GM23338 (cell line): Measurements from ENCODE around the gene TLCD5. TPM values are rescaled to one million over a fixed set of nuclear protein-coding genes. Genes with fewer than 3 reads are reported as not detected.
A peak's percentile ranks its signal among the peaks of the same experiment; 100 is the strongest.

Experiments used
- ATAC-seq: fragments of 200-7000 bp; cut with Tn5 transposase; 3 replicates; pipeline ENCODE4 v1.9.1; 2020
- DNase-seq: peaks from one replicate; pipeline ENCODE4 v3.0.0-alpha.2; 2015; ENCODE audit warnings: low spot score
- H2AFZ ChIP-seq: fragments of 200-600 bp; sonication (generic); 2 replicates; pipeline ENCODE4 v1.8.0; 2016; ENCODE audit warnings: antibody characterized with exemption, mild to moderate bottlenecking, moderate library complexity
- H3F3A ChIP-seq: fragments of 200-600 bp; sonication (generic); replicated peaks from 2 replicates; pipeline ENCODE4 v1.8.0; 2017; ENCODE audit warnings: antibody characterized with exemption, mixed run types, low read depth
- H3K27ac ChIP-seq: fragments of 200-600 bp; sonication (generic); 2 replicates; pipeline ENCODE4 v1.6.1; 2016; ENCODE audit warnings: low read depth
- H3K27me3 ChIP-seq: fragments of 200-600 bp; sonication (generic); 2 replicates; pipeline ENCODE4 v1.8.0; 2016; ENCODE audit warnings: mild to moderate bottlenecking, mixed run types, moderate library complexity; ENCODE audit not compliant: insufficient read depth
- H3K36me3 ChIP-seq: fragments of 200-600 bp; sonication (generic); 2 replicates; pipeline ENCODE4 v1.8.0; 2016; ENCODE audit warnings: mild to moderate bottlenecking; ENCODE audit not compliant: insufficient read depth
- H3K4me1 ChIP-seq: fragments of 200-600 bp; sonication (generic); 2 replicates; pipeline ENCODE4 v1.8.0; 2016; ENCODE audit warnings: mild to moderate bottlenecking, moderate library complexity; ENCODE audit not compliant: insufficient read depth
- H3K4me2 ChIP-seq: fragments of 200-600 bp; sonication (generic); 2 replicates; pipeline ENCODE4 v1.7.1; 2017; ENCODE audit warnings: mixed run types
- H3K4me3 ChIP-seq: fragments of 200-600 bp; sonication (generic); 2 replicates; pipeline ENCODE4 v1.6.1; 2016; ENCODE audit warnings: mixed run types
- H3K79me2 ChIP-seq: fragments of 200-600 bp; sonication (generic); replicated peaks from 2 replicates; pipeline ENCODE4 v1.8.0; 2017; ENCODE audit warnings: mild to moderate bottlenecking; ENCODE audit not compliant: insufficient read depth
- H3K9me2 ChIP-seq: fragments of 200-600 bp; sonication (generic); 2 replicates; pipeline ENCODE4 v1.8.0; 2017; ENCODE audit not compliant: insufficient read depth
- H4K20me1 ChIP-seq: fragments of 200-600 bp; sonication (generic); replicated peaks from 2 replicates; pipeline ENCODE4 v1.8.0; 2017; ENCODE audit warnings: mild to moderate bottlenecking; ENCODE audit not compliant: insufficient read depth
- H3K27ac Mint-ChIP-seq: 2 replicates; pipeline ENCODE4 v1.8.0; 2020; ENCODE audit warnings: inconsistent platforms, mild to moderate bottlenecking, moderate library complexity, mixed read lengths
- H3K27me3 Mint-ChIP-seq: 3 replicates; pipeline ENCODE4 v1.8.0; 2022; ENCODE audit warnings: low read depth, mild to moderate bottlenecking, moderate library complexity, mixed read lengths, inconsistent platforms; ENCODE audit not compliant: insufficient read depth, poor library complexity
- H3K36me3 Mint-ChIP-seq: 3 replicates; pipeline ENCODE4 v1.8.0; 2021; ENCODE audit warnings: low read depth, mild to moderate bottlenecking, inconsistent platforms, moderate library complexity, mixed read lengths
- H3K4me1 Mint-ChIP-seq: 3 replicates; pipeline ENCODE4 v1.8.0; 2020; ENCODE audit warnings: mild to moderate bottlenecking, inconsistent platforms, mixed read lengths
- H3K4me3 Mint-ChIP-seq: 3 replicates; pipeline ENCODE4 v1.8.0; 2021; ENCODE audit warnings: moderate library complexity, mild to moderate bottlenecking, inconsistent platforms, mixed read lengths
- H3K9me3 Mint-ChIP-seq: 3 replicates; pipeline ENCODE4 v1.8.0; 2020; ENCODE audit warnings: moderate library complexity, mild to moderate bottlenecking, inconsistent platforms, mixed read lengths
- CREB1 ChIP-seq: fragments of 250-450 bp; sonication (Bioruptor Pico); IDR thresholded peaks from 2 replicates; pipeline ENCODE4 v1.5.0; 2020; ENCODE audit warnings: low read depth, mild to moderate bottlenecking, moderate library complexity
- EZH2 ChIP-seq: fragments of 200-600 bp; sonication (generic); IDR thresholded peaks from one replicate; pipeline ENCODE4 v1.8.0; 2017; ENCODE audit warnings: antibody characterized with exemption, mild to moderate bottlenecking, low read depth; ENCODE audit not compliant: unreplicated experiment
- EZH2phosphoT487 ChIP-seq: fragments of 200-600 bp; sonication (generic); IDR thresholded peaks from one replicate; pipeline ENCODE4 v1.8.1; 2018; ENCODE audit warnings: antibody characterized with exemption; ENCODE audit not compliant: unreplicated experiment
- JUNB ChIP-seq: IDR thresholded peaks from one replicate; pipeline ENCODE4 v1.6.1; 2016; ENCODE audit warnings: antibody characterized with exemption; ENCODE audit not compliant: unreplicated experiment
- NANOG ChIP-seq: IDR thresholded peaks from 2 replicates; pipeline ENCODE4 v1.6.1; 2016; ENCODE audit warnings: antibody characterized with exemption, borderline replicate concordance
- POLR2AphosphoS5 ChIP-seq: IDR thresholded peaks from 2 replicates; pipeline ENCODE4 v1.6.1; 2016; ENCODE audit warnings: antibody characterized with exemption, low read depth
- STAT1 ChIP-seq: IDR thresholded peaks from one replicate; pipeline ENCODE4 v1.6.1; 2016; ENCODE audit warnings: antibody characterized with exemption; ENCODE audit not compliant: unreplicated experiment
- ZNF114 ChIP-seq: fragments of 250-450 bp; sonication (Bioruptor Pico); IDR thresholded peaks from 2 replicates; pipeline ENCODE4 v1.5.0; 2020; ENCODE audit warnings: mild to moderate bottlenecking, moderate library complexity
- ZNF331 ChIP-seq: fragments of 250-450 bp; sonication (Bioruptor Pico); IDR thresholded peaks from 2 replicates; pipeline ENCODE4 v1.5.0; 2020; ENCODE audit warnings: low read depth, mild to moderate bottlenecking, moderate library complexity
- polyA plus RNA-seq: library from polyadenylated mRNA; unstranded; fragments of >200 nt; fragmentation: Nextera tagmentation; extraction: Ambion mirVana; gene quantifications from 2 replicates; pipeline ENCODE4 v1.2.1, GENCODE V29; 2016
- total RNA-seq: library from RNA; depleted of rRNA; stranded (reverse); fragments of >200 nt; shearing (Covaris generic); gene quantifications from 2 replicates; pipeline ENCODE4 v1.2.3, GENCODE V29; 2014
- TF ChIP-seq, protein P1 (sequence below): IDR thresholded peaks from one replicate; pipeline ENCODE4 v1.6.1; 2018; ENCODE audit warnings: antibody characterized with exemption; ENCODE audit not compliant: unreplicated experiment
- TF ChIP-seq, protein P2 (sequence below), 2 experiments: fragments of 200-600 bp in 1 of 2; sonication (generic) in 1 of 2; conservative IDR thresholded peaks; 2 replicates each; pipeline versions ENCODE4 v1.5.1 to v1.6.1; 2016 to 2017; ENCODE audit warnings: antibody characterized with exemption in 2 of 2, low read depth in 2 of 2, mild to moderate bottlenecking in 2 of 2, moderate library complexity in 1 of 2
- TF ChIP-seq, protein P3 (sequence below): IDR thresholded peaks from 2 replicates; pipeline ENCODE4 v1.6.1; 2016; ENCODE audit warnings: antibody characterized with exemption

TLCD5 gene
- total and polyA plus RNA-seq, 2 experiments from 2014 or later, result 5.2 to 10.0 TPM

DNA sequence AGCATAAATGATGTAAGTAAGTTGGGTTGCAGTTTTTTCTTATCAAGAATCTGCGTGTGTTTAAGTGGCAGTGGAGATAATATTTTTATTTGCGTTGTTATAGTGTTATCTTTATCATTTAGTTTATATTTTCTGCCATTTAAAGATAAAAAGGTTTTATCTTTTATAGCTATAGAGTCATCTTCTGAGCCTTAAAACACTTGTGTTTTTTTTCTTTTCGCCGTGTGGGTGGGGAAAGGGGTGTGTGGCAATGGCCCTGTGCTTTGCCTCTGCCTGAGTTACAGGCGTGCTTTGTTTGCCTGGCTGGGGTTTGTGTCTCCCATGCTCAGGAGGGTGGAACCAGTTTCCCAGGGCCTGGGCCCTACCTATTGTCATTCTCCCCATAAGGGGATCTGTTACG lies 27.3 kb downstream of the TLCD5 start:
- Mint-ChIP-seq H3K4me3 (no peak overlapping the region), H3K4me1 (peaks cover 22% of the 10 kb centered on the region), H3K36me3 (no peaks in the 10 kb centered on the region), H3K9me3 (no peaks in the 10 kb centered on the region), H3K27ac (no peak overlapping the region; the same call in 1 of the 2 replicates), H3K27me3 (peaks cover 2% of the 10 kb centered on the region)
- peaks cover 91% of the 10 kb centered on the region for H3K79me2 ChIP-seq
- no peak overlapping the region for H3K27ac ChIP-seq
- H3K36me3 ChIP-seq, result no peaks in the 10 kb centered on the region
- no peaks in the 10 kb centered on the region for H3K27me3 ChIP-seq
- no peaks in the 10 kb centered on the region for H3K4me1 ChIP-seq
- H3F3A ChIP-seq, result no peaks in the 10 kb centered on the region
- H2AFZ ChIP-seq, result no peak overlapping the region
- peak; percentile 71 for ATAC-seq
- H4K20me1 ChIP-seq, result no peaks in the 10 kb centered on the region
- no peak for DNase-seq
- no peak overlapping the region for H3K4me3 ChIP-seq
- H3K9me2 ChIP-seq, result peaks cover 8% of the 10 kb centered on the region; the same call in 1 of the 2 replicates
- TF ChIP-seq EZH2, result no peak
- TF ChIP-seq ZNF331 (CRISPR knock-in tag), result no peak
- TF ChIP-seq, protein P1, sequence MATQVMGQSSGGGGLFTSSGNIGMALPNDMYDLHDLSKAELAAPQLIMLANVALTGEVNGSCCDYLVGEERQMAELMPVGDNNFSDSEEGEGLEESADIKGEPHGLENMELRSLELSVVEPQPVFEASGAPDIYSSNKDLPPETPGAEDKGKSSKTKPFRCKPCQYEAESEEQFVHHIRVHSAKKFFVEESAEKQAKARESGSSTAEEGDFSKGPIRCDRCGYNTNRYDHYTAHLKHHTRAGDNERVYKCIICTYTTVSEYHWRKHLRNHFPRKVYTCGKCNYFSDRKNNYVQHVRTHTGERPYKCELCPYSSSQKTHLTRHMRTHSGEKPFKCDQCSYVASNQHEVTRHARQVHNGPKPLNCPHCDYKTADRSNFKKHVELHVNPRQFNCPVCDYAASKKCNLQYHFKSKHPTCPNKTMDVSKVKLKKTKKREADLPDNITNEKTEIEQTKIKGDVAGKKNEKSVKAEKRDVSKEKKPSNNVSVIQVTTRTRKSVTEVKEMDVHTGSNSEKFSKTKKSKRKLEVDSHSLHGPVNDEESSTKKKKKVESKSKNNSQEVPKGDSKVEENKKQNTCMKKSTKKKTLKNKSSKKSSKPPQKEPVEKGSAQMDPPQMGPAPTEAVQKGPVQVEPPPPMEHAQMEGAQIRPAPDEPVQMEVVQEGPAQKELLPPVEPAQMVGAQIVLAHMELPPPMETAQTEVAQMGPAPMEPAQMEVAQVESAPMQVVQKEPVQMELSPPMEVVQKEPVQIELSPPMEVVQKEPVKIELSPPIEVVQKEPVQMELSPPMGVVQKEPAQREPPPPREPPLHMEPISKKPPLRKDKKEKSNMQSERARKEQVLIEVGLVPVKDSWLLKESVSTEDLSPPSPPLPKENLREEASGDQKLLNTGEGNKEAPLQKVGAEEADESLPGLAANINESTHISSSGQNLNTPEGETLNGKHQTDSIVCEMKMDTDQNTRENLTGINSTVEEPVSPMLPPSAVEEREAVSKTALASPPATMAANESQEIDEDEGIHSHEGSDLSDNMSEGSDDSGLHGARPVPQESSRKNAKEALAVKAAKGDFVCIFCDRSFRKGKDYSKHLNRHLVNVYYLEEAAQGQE, result no peak
- no peak for TF ChIP-seq STAT1
- H3K4me2 ChIP-seq, result no peak overlapping the region

DNA sequence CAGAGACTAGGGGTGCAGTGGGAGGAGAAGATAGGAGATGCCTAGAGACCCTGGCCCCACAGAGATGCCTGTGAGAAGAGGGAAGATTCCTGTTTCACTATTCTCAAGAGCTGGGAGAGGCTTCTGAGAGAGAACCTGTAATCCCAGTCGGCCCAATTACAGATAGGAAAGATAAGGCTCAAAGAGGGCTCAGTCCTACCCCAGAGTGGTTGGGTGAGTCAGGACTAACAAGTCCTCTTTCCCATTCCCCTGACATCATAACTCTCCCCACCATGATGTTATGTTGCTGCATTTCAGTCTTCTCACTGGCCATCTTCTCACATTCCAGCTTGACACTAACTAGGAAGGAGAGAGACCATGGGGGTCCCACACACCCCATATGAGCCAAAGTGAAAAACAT lies 29.0 kb downstream of the TLCD5 start:
- no peak; the same call in 2 of the 3 replicates for ATAC-seq
- H3K79me2 ChIP-seq, result peaks cover 91% of the 10 kb centered on the region
- H3K4me2 ChIP-seq, result no peak overlapping the region
- TF ChIP-seq POLR2AphosphoS5, result no peak
- no peak for TF ChIP-seq STAT1
- TF ChIP-seq EZH2phosphoT487, result no peak
- TF ChIP-seq, protein P2, sequence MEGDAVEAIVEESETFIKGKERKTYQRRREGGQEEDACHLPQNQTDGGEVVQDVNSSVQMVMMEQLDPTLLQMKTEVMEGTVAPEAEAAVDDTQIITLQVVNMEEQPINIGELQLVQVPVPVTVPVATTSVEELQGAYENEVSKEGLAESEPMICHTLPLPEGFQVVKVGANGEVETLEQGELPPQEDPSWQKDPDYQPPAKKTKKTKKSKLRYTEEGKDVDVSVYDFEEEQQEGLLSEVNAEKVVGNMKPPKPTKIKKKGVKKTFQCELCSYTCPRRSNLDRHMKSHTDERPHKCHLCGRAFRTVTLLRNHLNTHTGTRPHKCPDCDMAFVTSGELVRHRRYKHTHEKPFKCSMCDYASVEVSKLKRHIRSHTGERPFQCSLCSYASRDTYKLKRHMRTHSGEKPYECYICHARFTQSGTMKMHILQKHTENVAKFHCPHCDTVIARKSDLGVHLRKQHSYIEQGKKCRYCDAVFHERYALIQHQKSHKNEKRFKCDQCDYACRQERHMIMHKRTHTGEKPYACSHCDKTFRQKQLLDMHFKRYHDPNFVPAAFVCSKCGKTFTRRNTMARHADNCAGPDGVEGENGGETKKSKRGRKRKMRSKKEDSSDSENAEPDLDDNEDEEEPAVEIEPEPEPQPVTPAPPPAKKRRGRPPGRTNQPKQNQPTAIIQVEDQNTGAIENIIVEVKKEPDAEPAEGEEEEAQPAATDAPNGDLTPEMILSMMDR (conservative IDR thresholded peaks at IDR 0.05; ENCODE audit: low read depth in 2 of 2), result no peak
- no peak for TF ChIP-seq NANOG
- no peak for TF ChIP-seq CREB1 (CRISPR knock-in tag)
- TF ChIP-seq EZH2, result no peak
- no peak for TF ChIP-seq ZNF331 (CRISPR knock-in tag)
- TF ChIP-seq, protein P1, result no peak
- no peak for TF ChIP-seq JUNB
- TF ChIP-seq ZNF114 (CRISPR knock-in tag), result no peak
- TF ChIP-seq, protein P3, sequence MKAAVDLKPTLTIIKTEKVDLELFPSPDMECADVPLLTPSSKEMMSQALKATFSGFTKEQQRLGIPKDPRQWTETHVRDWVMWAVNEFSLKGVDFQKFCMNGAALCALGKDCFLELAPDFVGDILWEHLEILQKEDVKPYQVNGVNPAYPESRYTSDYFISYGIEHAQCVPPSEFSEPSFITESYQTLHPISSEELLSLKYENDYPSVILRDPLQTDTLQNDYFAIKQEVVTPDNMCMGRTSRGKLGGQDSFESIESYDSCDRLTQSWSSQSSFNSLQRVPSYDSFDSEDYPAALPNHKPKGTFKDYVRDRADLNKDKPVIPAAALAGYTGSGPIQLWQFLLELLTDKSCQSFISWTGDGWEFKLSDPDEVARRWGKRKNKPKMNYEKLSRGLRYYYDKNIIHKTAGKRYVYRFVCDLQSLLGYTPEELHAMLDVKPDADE, result no peak

More for the DNA sequence above, 29.0 kb downstream of the TLCD5 start:
- DNase-seq, result no peak
- Histone ChIP-seq H3K9me2 (peaks cover 8% of the 10 kb centered on the region; the same call in 1 of the 2 replicates), H3K27ac (no peak overlapping the region), H3F3A (no peaks in the 10 kb centered on the region), H4K20me1 (no peaks in the 10 kb centered on the region; the same call in 1 of the 2 replicates), H3K27me3 (no peaks in the 10 kb centered on the region), H3K4me1 (no peaks in the 10 kb centered on the region), H3K36me3 (no peaks in the 10 kb centered on the region), H3K4me3 (no peak overlapping the region), H2AFZ (no peak overlapping the region)
- Mint-ChIP-seq H3K9me3 (no peaks in the 10 kb centered on the region), H3K4me1 (peaks cover 25% of the 10 kb centered on the region), H3K27ac (no peak overlapping the region), H3K4me3 (no peak overlapping the region), H3K27me3 (peaks cover 2% of the 10 kb centered on the region), H3K36me3 (no peaks in the 10 kb centered on the region; the same call in 2 of the 3 replicates)
